IPS-18a (cell line): Measurements from ENCODE around the gene CYP4F3.

Experiments
- H3K27ac ChIP-seq: one replicate; pipeline ENCODE4 v1.5.1; 2013; ENCODE audit warnings: low read length
- H3K27me3 ChIP-seq: one replicate; pipeline ENCODE4 v1.6.1; 2013; ENCODE audit warnings: mild to moderate bottlenecking, low read length; ENCODE audit not compliant: control insufficient read depth, insufficient read depth
- H3K36me3 ChIP-seq: one replicate; pipeline ENCODE4 v1.6.1; 2013; ENCODE audit warnings: low read depth, low read length; ENCODE audit not compliant: control insufficient read depth
- H3K4me1 ChIP-seq: one replicate; pipeline ENCODE4 v1.6.1; 2013; ENCODE audit warnings: low read depth, low read length; ENCODE audit not compliant: control insufficient read depth
- H3K4me3 ChIP-seq: one replicate; pipeline ENCODE4 v1.5.1; 2013; ENCODE audit warnings: low read length
- H3K9ac ChIP-seq: one replicate; pipeline ENCODE4 v1.6.1; 2013; ENCODE audit warnings: mild to moderate bottlenecking, low read length, moderate library complexity
- H3K9me3 ChIP-seq: one replicate; pipeline ENCODE4 v1.6.1; 2013; ENCODE audit warnings: low read depth, low read length; ENCODE audit not compliant: control insufficient read depth

CYP4F3 gene

DNA sequence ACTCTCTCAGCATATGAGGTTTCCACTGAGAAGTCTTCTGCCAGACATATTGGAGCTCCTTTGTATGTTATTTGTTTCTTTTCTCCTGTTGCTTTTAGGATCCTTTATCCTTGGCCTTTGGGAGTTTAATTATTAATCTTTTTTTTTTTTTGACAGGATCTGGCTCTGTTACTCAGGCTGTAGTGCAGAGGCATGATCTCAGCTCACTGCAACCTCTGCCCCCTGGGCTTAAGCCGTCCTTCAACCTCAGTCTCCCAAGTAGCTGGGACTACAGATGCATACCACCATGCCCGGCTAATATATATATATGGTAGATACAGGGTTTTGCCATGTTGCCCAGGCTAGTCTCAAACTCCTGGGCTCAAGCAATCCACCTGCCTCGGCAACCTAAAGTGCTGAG lies 6.6 kb upstream of the CYP4F3 start:
- H3K9me3 ChIP-seq: peaks cover 60% of the 10 kb centered on the region
- no peak overlapping the region for H3K4me3 ChIP-seq
- no peaks in the 10 kb centered on the region for H3K36me3 ChIP-seq
- H3K4me1 ChIP-seq: no peaks in the 10 kb centered on the region
- H3K27ac ChIP-seq: no peak overlapping the region
- H3K9ac ChIP-seq: no peak overlapping the region
- no peaks in the 10 kb centered on the region for H3K27me3 ChIP-seq

GRCh38 chr19:15635016-15635805 lies 5.5 kb upstream of the CYP4F3 start:
- no peaks in the 10 kb centered on the region for H3K27me3 ChIP-seq
- H3K9ac ChIP-seq: no peak overlapping the region
- no peak overlapping the region for H3K4me3 ChIP-seq
- H3K9me3 ChIP-seq: peaks cover 69% of the 10 kb centered on the region
- H3K4me1 ChIP-seq: no peaks in the 10 kb centered on the region
- no peak overlapping the region for H3K27ac ChIP-seq
- no peaks in the 10 kb centered on the region for H3K36me3 ChIP-seq

- H3K4me1 ChIP-seq: no peaks in the 10 kb centered on the region
- H3K4me3 ChIP-seq: no peak overlapping the region
- no peaks in the 10 kb centered on the region for H3K27me3 ChIP-seq
- no peak overlapping the region for H3K9ac ChIP-seq
- no peaks in the 10 kb centered on the region for H3K36me3 ChIP-seq
- H3K9me3 ChIP-seq: peaks cover 65% of the 10 kb centered on the region
- no peak overlapping the region for H3K27ac ChIP-seq
These were observed 4.7 kb upstream of the CYP4F3 start for GRCh38 chr19:15636026-15636425.

DNA sequence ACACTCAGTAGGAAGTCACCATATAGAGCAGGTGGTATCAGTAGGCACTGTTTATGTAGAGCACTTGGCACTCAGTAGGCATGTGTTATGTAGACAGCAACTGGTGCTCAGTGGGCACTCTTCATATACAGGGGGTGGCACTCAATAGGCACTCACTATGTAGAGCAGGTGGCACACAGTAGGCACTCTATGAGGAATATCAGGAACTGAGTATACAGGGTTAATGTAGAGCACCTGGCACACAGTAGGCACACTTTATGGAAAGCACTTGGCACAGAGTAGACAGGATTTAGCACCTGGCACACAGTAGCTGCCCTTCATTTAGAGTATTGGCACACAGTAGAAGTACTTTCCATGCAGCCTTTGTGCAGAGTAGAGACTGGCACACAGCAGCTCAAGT lies 1.1 kb upstream of the CYP4F3 start:
- H3K4me1 ChIP-seq: no peaks in the 10 kb centered on the region
- no peak overlapping the region for H3K27ac ChIP-seq
- no peaks in the 10 kb centered on the region for H3K36me3 ChIP-seq
- H3K9ac ChIP-seq: no peak overlapping the region
- peaks cover 65% of the 10 kb centered on the region for H3K9me3 ChIP-seq
- H3K27me3 ChIP-seq: no peaks in the 10 kb centered on the region
- no peak overlapping the region for H3K4me3 ChIP-seq

- H3K4me1 ChIP-seq: no peaks in the 10 kb centered on the region
- H3K36me3 ChIP-seq: no peaks in the 10 kb centered on the region
- H3K9ac ChIP-seq: no peak overlapping the region
- H3K27ac ChIP-seq: no peak overlapping the region
- H3K27me3 ChIP-seq: no peaks in the 10 kb centered on the region
- no peak overlapping the region for H3K4me3 ChIP-seq
- H3K9me3 ChIP-seq: peaks cover 63% of the 10 kb centered on the region
These were observed 354 bp downstream of the CYP4F3 start for GRCh38 chr19:15640904-15641597.

GRCh38 chr19:15641901-15642491 lies 1.3 kb downstream of the CYP4F3 start:
- no peaks in the 10 kb centered on the region for H3K27me3 ChIP-seq
- no peak overlapping the region for H3K9ac ChIP-seq
- H3K4me1 ChIP-seq: no peaks in the 10 kb centered on the region
- peaks cover 65% of the 10 kb centered on the region for H3K9me3 ChIP-seq
- no peak overlapping the region for H3K27ac ChIP-seq
- H3K36me3 ChIP-seq: no peaks in the 10 kb centered on the region
- no peak overlapping the region for H3K4me3 ChIP-seq

- H3K9ac ChIP-seq: no peak overlapping the region
These were observed 2.1 kb downstream of the CYP4F3 start for GRCh38 chr19:15642807-15643206.

GRCh38 chr19:15643387-15643786 lies 2.7 kb downstream of the CYP4F3 start:
- Histone ChIP-seq H3K36me3 (no peaks in the 10 kb centered on the region), H3K4me3 (no peak overlapping the region), H3K27me3 (no peaks in the 10 kb centered on the region), H3K9ac (no peak overlapping the region), H3K4me1 (no peaks in the 10 kb centered on the region), H3K27ac (no peak overlapping the region), H3K9me3 (peaks cover 68% of the 10 kb centered on the region)

More at GRCh38 chr19:15642807-15643206, 2.1 kb downstream of the CYP4F3 start:
- no peaks in the 10 kb centered on the region for H3K27me3 ChIP-seq
- H3K27ac ChIP-seq: no peak overlapping the region
- H3K4me3 ChIP-seq: no peak overlapping the region
- H3K36me3 ChIP-seq: no peaks in the 10 kb centered on the region
- H3K9me3 ChIP-seq: peaks cover 66% of the 10 kb centered on the region
- no peaks in the 10 kb centered on the region for H3K4me1 ChIP-seq

GRCh38 chr19:15644066-15644741 lies 3.5 kb downstream of the CYP4F3 start:
- Histone ChIP-seq H3K27ac (no peak overlapping the region), H3K4me1 (no peaks in the 10 kb centered on the region), H3K27me3 (no peaks in the 10 kb centered on the region), H3K9ac (no peak overlapping the region), H3K36me3 (no peaks in the 10 kb centered on the region), H3K9me3 (peaks cover 74% of the 10 kb centered on the region), H3K4me3 (no peak overlapping the region)

- Histone ChIP-seq H3K27ac (no peak overlapping the region), H3K4me1 (no peaks in the 10 kb centered on the region), H3K9ac (no peak overlapping the region), H3K4me3 (no peak overlapping the region), H3K36me3 (no peaks in the 10 kb centered on the region), H3K27me3 (no peaks in the 10 kb centered on the region), H3K9me3 (peaks cover 74% of the 10 kb centered on the region)
These were observed 4.1 kb downstream of the CYP4F3 start for GRCh38 chr19:15644816-15645215.

DNA sequence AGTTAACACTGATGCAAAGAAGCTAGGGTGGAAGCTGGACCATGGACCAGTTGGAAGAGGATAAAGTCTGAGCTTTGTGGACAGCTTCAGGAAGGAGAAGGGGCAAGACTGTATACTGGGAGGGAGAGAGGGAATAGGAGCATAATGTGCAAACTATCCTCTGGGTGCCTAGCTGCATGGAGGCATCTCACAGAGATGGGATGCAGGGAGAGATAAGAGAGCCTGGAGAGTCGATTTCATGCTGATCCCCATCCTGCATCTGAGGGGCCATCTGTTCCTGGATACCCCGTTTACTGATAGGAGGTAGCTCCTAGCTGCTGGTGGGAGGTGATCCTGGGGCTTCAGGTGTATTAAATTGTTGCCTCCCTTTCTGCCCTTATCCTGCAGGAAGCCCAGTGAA lies 8.8 kb downstream of the CYP4F3 start:
- Histone ChIP-seq H3K27ac (no peak overlapping the region), H3K9ac (no peak overlapping the region), H3K36me3 (no peaks in the 10 kb centered on the region), H3K4me3 (no peak overlapping the region), H3K9me3 (peaks cover 70% of the 10 kb centered on the region), H3K4me1 (no peaks in the 10 kb centered on the region), H3K27me3 (no peaks in the 10 kb centered on the region)
